ENCODE measurements around the gene FLRT1. TPM values are rescaled to one million over a fixed set of nuclear protein-coding genes. Genes with fewer than 3 reads are reported as not detected.
A peak's percentile ranks its signal among the peaks of the same experiment; 100 is the strongest.

The FLRT1 gene
- total and polyA plus RNA-seq, 3 donors from 2014 or later = 0.67 to 0.79 (median 0.74) TPM

DNA sequence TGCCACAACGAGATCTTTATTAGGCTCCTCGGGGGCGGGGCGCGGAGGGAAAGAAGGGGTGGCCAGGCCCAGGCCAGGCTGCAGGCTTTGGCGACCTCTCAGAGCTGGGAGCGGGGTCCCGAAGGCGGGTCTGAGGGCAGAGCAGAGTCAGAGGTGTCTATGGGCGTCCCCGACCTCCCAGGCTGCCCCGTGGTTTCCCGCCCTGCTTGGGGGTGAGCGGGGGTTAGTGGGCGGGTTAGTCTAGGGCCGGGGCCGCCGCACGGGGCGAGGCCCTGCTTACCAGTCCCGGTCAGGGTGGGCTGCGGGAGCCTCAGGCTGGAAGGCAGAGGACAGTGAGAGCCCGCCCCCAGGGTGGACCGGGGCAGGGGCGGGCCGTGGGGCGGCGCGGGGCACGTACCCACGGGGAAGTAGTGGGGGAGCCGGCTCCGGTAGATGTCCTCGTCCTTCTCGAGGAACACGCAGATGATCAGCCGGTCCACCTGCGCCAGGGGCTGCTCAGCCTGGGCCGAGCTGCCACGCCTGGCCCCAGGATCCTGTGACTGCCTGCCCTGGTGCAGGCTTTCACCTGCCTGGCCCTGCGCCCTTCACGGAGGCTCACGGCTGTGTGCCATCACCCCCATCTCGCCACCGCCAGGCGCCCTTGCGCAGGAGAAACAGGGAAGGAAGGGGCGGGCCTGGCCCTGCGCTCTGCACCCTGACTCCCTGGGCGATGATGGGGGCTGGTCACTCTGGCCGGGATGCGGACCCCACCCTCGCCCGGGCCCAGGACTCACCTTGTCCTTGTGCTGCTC lies 37.0 kb upstream of the FLRT1 start:
- Histone ChIP-seq H3K4me1 (peaks cover 19% of the 10 kb centered on the region), H3K36me3 (ENCODE audit: low read depth, missing control alignments) (no peaks in the 10 kb centered on the region), H3K27ac (no peak overlapping the region), H3K27me3 (no peaks in the 10 kb centered on the region), H3K4me3 (peak overlapping the region in 1 of 2 donors; percentile 26), H3K9me3 (no peaks in the 10 kb centered on the region)
- intact Hi-C loops (cut with DNase I; ENCODE audit: low total_unique reads) = loop anchor here (2.0 kb wide), 1 partner anchor 150 kb away; no protein-coding TSS in a partner anchor
- no peak for DNase-seq
- WGBS, 2 donors = 20 to 77% methylated on average over 1 to 49 of the region's 54 CpGs
- TF ChIP-seq POLR2A (IDR thresholded peaks at IDR 0.05) (no peak), CTCF (IDR thresholded peaks at IDR 0.05) (no peak)

DNA sequence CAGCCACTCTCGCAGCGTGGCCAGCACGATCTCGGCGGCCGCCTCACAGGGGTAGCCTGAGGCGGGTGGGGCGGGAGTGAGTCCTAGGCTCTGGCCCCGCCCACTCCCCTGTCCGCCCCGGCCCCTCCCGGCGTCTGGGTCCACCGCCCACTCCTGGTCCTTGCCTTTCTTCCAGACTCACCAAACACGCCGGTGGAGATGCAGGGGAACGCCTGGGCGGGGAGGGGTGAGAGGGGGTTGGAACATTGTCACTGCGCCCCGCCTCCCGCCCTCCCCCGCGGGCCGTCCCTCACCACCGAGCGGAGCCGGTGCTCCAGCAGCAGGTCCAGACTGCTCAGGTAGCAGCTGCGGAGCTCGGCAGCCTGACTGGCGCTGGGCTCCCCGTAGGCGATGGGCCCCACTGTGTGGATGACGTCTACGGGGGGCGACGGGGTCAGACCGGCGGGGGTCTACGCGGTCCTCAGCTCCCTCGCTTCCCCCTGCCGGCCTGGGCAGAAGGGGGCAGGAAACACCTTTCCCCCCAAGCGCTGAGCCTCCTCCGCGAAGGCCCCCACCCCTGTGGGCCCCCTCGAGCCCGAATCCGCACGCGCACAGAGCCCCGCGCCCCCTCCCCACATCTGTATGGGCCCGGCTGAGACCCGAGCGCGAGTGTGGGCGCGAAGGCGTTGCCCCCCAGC lies 36.2 kb upstream of the FLRT1 start:
- WGBS, 2 donors = 36% methylated on average over 28 to 48 of the region's 59 CpGs

GRCh38 chr11:64000026-64000739 lies 35.5 kb upstream of the FLRT1 start:
- peak; percentile 59 for DNase-seq
- intact Hi-C loops (cut with DNase I; ENCODE audit: low total_unique reads) = no loop called here
- TF ChIP-seq CTCF (IDR thresholded peaks at IDR 0.05) = peak; percentile 82 to 96 (median 89)
- TF ChIP-seq POLR2A (IDR thresholded peaks at IDR 0.05) = no peak
- peak overlapping the region; percentile 15 to 26 for H3K4me3 ChIP-seq
- H3K27me3 ChIP-seq = no peaks in the 10 kb centered on the region
- no peaks in the 10 kb centered on the region for H3K9me3 ChIP-seq
- WGBS, 2 donors = 14 to 50% methylated on average over 2 to 57 of the region's 67 CpGs
- H3K27ac ChIP-seq = no peak overlapping the region
- H3K36me3 ChIP-seq (ENCODE audit: low read depth, missing control alignments) = no peaks in the 10 kb centered on the region
- peaks cover 19% of the 10 kb centered on the region for H3K4me1 ChIP-seq

More for the DNA sequence above, 36.2 kb upstream of the FLRT1 start:
- H3K4me3 ChIP-seq = peak overlapping the region in 1 of 2 donors; percentile 26
- H3K27me3 ChIP-seq = no peaks in the 10 kb centered on the region
- intact Hi-C loops (cut with DNase I; ENCODE audit: low total_unique reads) = loop anchor here (2.0 kb wide), 1 partner anchor 149 kb away; no protein-coding TSS in a partner anchor
- no peak overlapping the region for H3K27ac ChIP-seq
- peaks cover 19% of the 10 kb centered on the region for H3K4me1 ChIP-seq
- peak; percentile 44 for DNase-seq
- H3K9me3 ChIP-seq = no peaks in the 10 kb centered on the region
- H3K36me3 ChIP-seq (ENCODE audit: low read depth, missing control alignments) = no peaks in the 10 kb centered on the region
- no peak for TF ChIP-seq CTCF (IDR thresholded peaks at IDR 0.05)
- no peak for TF ChIP-seq POLR2A (IDR thresholded peaks at IDR 0.05)

DNA sequence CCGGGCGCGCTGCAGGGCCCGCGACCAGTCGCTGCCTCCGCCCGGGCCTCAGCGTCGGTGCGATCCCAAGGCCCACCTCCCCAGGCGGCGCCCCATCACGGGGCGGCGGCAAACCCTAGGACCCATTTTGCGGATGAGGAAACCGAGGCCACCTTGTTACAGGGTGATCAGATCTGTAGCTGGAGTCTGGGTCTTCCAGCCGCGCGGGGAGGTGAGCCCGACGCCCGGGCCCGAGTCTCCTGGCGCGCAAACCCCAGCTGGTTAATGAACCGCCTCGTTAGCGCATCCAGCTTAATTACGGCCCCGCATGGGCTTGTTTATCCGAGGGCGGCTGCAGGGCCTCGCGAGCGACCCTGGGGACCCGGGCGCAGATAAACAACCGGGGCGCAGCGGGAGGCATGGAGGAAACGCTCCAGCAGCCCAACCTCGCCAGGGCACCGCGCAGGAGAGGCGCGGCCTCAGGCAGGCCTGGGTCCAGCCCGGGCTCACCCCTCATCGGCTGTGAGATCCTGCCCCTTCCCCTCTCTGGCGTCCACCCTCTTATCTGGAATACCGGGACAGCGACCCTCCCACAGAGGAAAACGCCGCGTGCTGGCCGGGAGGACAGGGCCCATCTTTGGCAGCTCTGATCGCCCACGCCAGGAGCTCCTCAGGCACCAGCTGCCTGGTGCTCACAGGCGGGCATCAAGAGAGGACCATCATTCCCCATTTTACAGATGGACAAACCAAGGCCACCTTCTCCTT lies 34.8 kb upstream of the FLRT1 start:
- 28 to 43% methylated on average over 17 to 54 of the region's 60 CpGs for WGBS, 2 donors
- Histone ChIP-seq H3K27ac (no peak overlapping the region), H3K4me3 (peak overlapping the region; percentile 15 to 26), H3K27me3 (no peaks in the 10 kb centered on the region), H3K9me3 (no peaks in the 10 kb centered on the region), H3K4me1 (peaks cover 19% of the 10 kb centered on the region), H3K36me3 (ENCODE audit: low read depth, missing control alignments) (no peaks in the 10 kb centered on the region)
- no peak for DNase-seq
- TF ChIP-seq POLR2A (IDR thresholded peaks at IDR 0.05) = no peak
- TF ChIP-seq CTCF (IDR thresholded peaks at IDR 0.05) = peak in 1 of 3 experiments; percentile 4
- intact Hi-C loops (cut with DNase I; ENCODE audit: low total_unique reads) = no loop called here

All from testis (tissue), 3 donors.